HL-60 (cell line): ENCODE measurements around the gene NAB2.
A peak's percentile ranks its signal among the peaks of the same experiment; 100 is the strongest.

ENCODE experiments used
- DNase-seq, 2 experiments: peaks; one replicate each; pipeline ENCODE4 v3.0.0-alpha.2; 2010 to 2020; ENCODE audit warnings: low read depth in 1 of 2, low spot score in 1 of 2
- H3K27ac ChIP-seq: fragments of 250-450 bp; sonication (Bioruptor Pico); replicated peaks from 2 replicates; pipeline ENCODE4 v1.5.1; 2020; ENCODE audit warnings: mild to moderate bottlenecking, moderate library complexity
- H3K27me3 ChIP-seq: fragments of 250-450 bp; sonication (Bioruptor Pico); 2 replicates; pipeline ENCODE4 v1.5.1; 2021; ENCODE audit warnings: mild to moderate bottlenecking, moderate library complexity; ENCODE audit not compliant: insufficient read depth, poor library complexity, severe bottlenecking
- H3K4me3 ChIP-seq: replicated peaks from 2 replicates; pipeline ENCODE4 v1.5.1; 2011; ENCODE audit warnings: mild to moderate bottlenecking, control low read depth, low read length; ENCODE audit not compliant: insufficient read depth
- CTCF ChIP-seq: IDR thresholded peaks from one replicate; pipeline ENCODE4 v1.5.1; 2011; ENCODE audit warnings: low read length, control low read depth, inconsistent platforms; ENCODE audit not compliant: insufficient read depth
- GABPA ChIP-seq: IDR thresholded peaks from 2 replicates; pipeline ENCODE4 v1.6.1; 2012; ENCODE audit warnings: low read depth
- POLR2AphosphoS5 ChIP-seq: IDR thresholded peaks from 2 replicates; pipeline ENCODE4 v1.6.1; 2012; ENCODE audit warnings: low read depth
- REST ChIP-seq: IDR thresholded peaks from 2 replicates; pipeline ENCODE4 v1.6.1; 2012; ENCODE audit warnings: low read depth; ENCODE audit not compliant: insufficient replicate concordance
- SPI1 ChIP-seq: IDR thresholded peaks from 2 replicates; pipeline ENCODE4 v1.6.1; 2012; ENCODE audit warnings: low read depth, mild to moderate bottlenecking, borderline replicate concordance

NAB2 gene

GRCh38 chr12:57135527-57136326 lies 46.8 kb downstream of the NAB2 start:
- DNase-seq: no peak
- Histone ChIP-seq H3K27ac (no peak overlapping the region), H3K4me3 (no peak overlapping the region), H3K27me3 (peaks cover 3% of the 10 kb centered on the region)
- no peak for TF ChIP-seq REST
- no peak for TF ChIP-seq SPI1
- no peak for TF ChIP-seq CTCF
- TF ChIP-seq GABPA: no peak
- TF ChIP-seq POLR2AphosphoS5: no peak

GRCh38 chr12:57138526-57139272 lies 49.8 kb downstream of the NAB2 start:
- Histone ChIP-seq H3K27ac (no peak overlapping the region), H3K27me3 (no peaks in the 10 kb centered on the region), H3K4me3 (no peak overlapping the region)
- no peak for TF ChIP-seq CTCF
- no peak for TF ChIP-seq REST
- TF ChIP-seq POLR2AphosphoS5: no peak
- no peak for TF ChIP-seq SPI1
- TF ChIP-seq GABPA: no peak
- peak in 1 of 2 experiments; percentile 49 for DNase-seq

DNA sequence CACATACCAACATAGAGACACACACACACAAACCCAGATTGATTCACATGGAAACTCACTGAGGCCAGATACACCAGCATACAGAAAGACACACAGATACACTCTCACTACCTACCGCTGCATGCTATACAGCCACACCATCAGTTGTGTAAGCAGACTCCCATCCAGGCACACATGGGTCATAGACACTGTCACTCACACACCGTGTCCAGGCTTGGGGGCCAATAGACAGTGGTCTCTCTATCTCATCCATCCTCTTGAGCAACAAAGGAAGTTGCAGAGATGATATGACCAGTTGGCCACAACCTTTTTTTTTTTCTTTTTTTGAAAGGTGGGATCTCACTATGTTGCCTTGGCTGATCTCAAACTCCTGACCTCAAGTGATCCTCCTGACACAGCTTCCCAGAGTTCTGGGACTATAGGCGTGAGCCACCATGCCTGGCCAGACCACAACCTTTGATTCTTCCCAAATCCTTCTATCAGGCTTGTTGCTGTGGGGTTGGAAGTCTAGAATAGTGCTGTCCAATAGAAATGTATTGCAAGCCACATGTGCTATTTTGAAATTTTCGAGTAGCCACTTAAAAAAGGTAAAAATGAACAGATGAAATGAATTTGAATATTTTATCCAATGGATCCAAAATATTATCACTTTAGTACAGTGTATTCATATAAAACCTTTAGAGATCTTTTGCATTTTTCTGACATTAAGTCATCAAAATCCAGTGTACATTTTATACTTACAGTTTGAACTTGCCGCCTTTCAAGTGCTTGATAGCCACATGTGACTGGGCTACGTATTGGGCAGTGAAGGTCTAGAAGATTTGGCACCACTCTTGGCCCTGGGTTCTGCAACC lies 51.1 kb downstream of the NAB2 start:
- no peaks in the 10 kb centered on the region for H3K27me3 ChIP-seq
- H3K27ac ChIP-seq: no peak overlapping the region
- no peak for DNase-seq
- TF ChIP-seq GABPA (no peak), CTCF (no peak), SPI1 (no peak), REST (no peak), POLR2AphosphoS5 (no peak)
- no peak overlapping the region for H3K4me3 ChIP-seq
